Mesendoderm (in vitro differentiated cells): Measurements from ENCODE around the gene ECPAS. TPM values are rescaled to one million over a fixed set of nuclear protein-coding genes. Genes with fewer than 3 reads are reported as not detected.

Experiments
- DNase-seq: peaks from one replicate; pipeline ENCODE4 v3.0.0; 2013
- H2AK5ac ChIP-seq: 2 replicates; pipeline ENCODE4 v1.6.1; 2013; ENCODE audit warnings: low read length, inconsistent platforms
- H2BK120ac ChIP-seq: 2 replicates; pipeline ENCODE4 v1.6.1; 2013; ENCODE audit warnings: low read depth, mild to moderate bottlenecking, low read length, moderate library complexity, mixed read lengths
- H2BK15ac ChIP-seq: replicated peaks from 2 replicates; pipeline ENCODE4 v1.6.1; 2013; ENCODE audit warnings: low read depth, mild to moderate bottlenecking, moderate library complexity
- H2BK5ac ChIP-seq: 2 replicates; pipeline ENCODE4 v1.6.1; 2013; ENCODE audit warnings: low read length, inconsistent platforms
- H3K18ac ChIP-seq: 2 replicates; pipeline ENCODE4 v1.6.1; 2013; ENCODE audit warnings: mild to moderate bottlenecking, low read length, mixed read lengths
- H3K23ac ChIP-seq: one replicate; pipeline ENCODE4 v1.6.1; 2013; ENCODE audit warnings: low read length
- H3K27ac ChIP-seq: 2 replicates; pipeline ENCODE4 v1.5.1; 2013; ENCODE audit warnings: low read depth, mild to moderate bottlenecking, inconsistent platforms, low read length, moderate library complexity
- H3K27me3 ChIP-seq: 2 replicates; pipeline ENCODE4 v1.6.1; 2013; ENCODE audit warnings: low read length, control low read depth, mild to moderate bottlenecking, inconsistent platforms; ENCODE audit not compliant: insufficient read depth, poor library complexity
- H3K36me3 ChIP-seq: 2 replicates; pipeline ENCODE4 v1.6.1; 2013; ENCODE audit warnings: low read length, inconsistent platforms; ENCODE audit not compliant: control insufficient read depth, insufficient read depth
- H3K4ac ChIP-seq: one replicate; pipeline ENCODE4 v1.6.1; 2013; ENCODE audit warnings: low read depth, mild to moderate bottlenecking, low read length, moderate library complexity
- H3K4me1 ChIP-seq: 2 replicates; pipeline ENCODE4 v1.6.1; 2013; ENCODE audit warnings: low read depth, low read length, inconsistent platforms; ENCODE audit not compliant: control insufficient read depth
- H3K4me2 ChIP-seq: 2 replicates; pipeline ENCODE4 v1.6.1; 2013; ENCODE audit warnings: low read length
- H3K4me3 ChIP-seq: 2 replicates; pipeline ENCODE4 v1.5.1; 2013; ENCODE audit warnings: mild to moderate bottlenecking, low read length
- H3K56ac ChIP-seq: one replicate; pipeline ENCODE4 v1.6.1; 2013; ENCODE audit warnings: low read length
- H3K79me1 ChIP-seq: 2 replicates; pipeline ENCODE4 v1.6.1; 2013; ENCODE audit warnings: low read length, inconsistent platforms
- H3K79me2 ChIP-seq: 2 replicates; pipeline ENCODE4 v1.6.1; 2013; ENCODE audit warnings: mild to moderate bottlenecking, low read length; ENCODE audit not compliant: control insufficient read depth, insufficient read depth
- H3K9ac ChIP-seq: 2 replicates; pipeline ENCODE4 v1.6.1; 2013; ENCODE audit warnings: low read length, inconsistent platforms
- H4K5ac ChIP-seq: one replicate; pipeline ENCODE4 v1.6.1; 2013; ENCODE audit warnings: low read length
- H4K8ac ChIP-seq: one replicate; pipeline ENCODE4 v1.6.1; 2013; ENCODE audit warnings: low read depth, mild to moderate bottlenecking, control low read depth, low read length, moderate library complexity
- WGBS: extraction: QIAGEN DNeasy Blood & Tissue Kit; methylation state at CpG from one replicate; pipeline ENCODE4 v1.1.7; 2013; ENCODE audit warnings: low lambda C conversion rate, missing lambda C conversion rate; ENCODE audit not compliant: insufficient coverage; ENCODE audit errors: extremely low coverage; 5-methylcytosine and 5-hydroxymethylcytosine counted together
- polyA plus RNA-seq, 2 experiments: library from polyadenylated mRNA; stranded (reverse); fragments of 200-250 nt; gene quantifications; one replicate each; pipeline ENCODE4 v1.2.3, GENCODE V29; 2013

ECPAS gene
- 73.1 TPM for polyA plus RNA-seq (2013, experiment 1 of 2)
- polyA plus RNA-seq (2013, experiment 2 of 2) = 72.9 TPM

GRCh38 chr9:111483858-111484571 lies at the start of gene ECPAS:
ECPAS (minus strand) TSS chr9:111484383; CDS start chr9:111472918, 11,465 bp downstream.
- Histone ChIP-seq H2BK15ac (no peak within 1 kb of the TSS), H3K4me3 (peak within 1 kb of the TSS; percentile 73), H3K27me3 (no peaks in the 10 kb centered on the region), H3K4me2 (peak within 1 kb of the TSS; percentile 10), H3K36me3 (no peaks in the 10 kb centered on the region), H4K5ac (no peak within 1 kb of the TSS), H3K56ac (peak within 1 kb of the TSS; percentile 92), H2AK5ac (no peak within 1 kb of the TSS), H2BK120ac (peak within 1 kb of the TSS; percentile 97), H3K4ac (peak within 1 kb of the TSS; percentile 99), H4K8ac (peak within 1 kb of the TSS; percentile 100), H3K9ac (peak within 1 kb of the TSS; percentile 85), H3K79me1 (no peaks in the 10 kb centered on the region), H3K4me1 (peaks cover 2% of the 10 kb centered on the region), H3K18ac (peak within 1 kb of the TSS; percentile 100), H3K27ac (peak within 1 kb of the TSS; percentile 99), H2BK5ac (no peak within 1 kb of the TSS), H3K23ac (no peak within 1 kb of the TSS), H3K79me2 (peaks cover 31% of the 10 kb centered on the region)
- peak; percentile 87 for DNase-seq
- WGBS = no CpG with 5 or more reads among the region's 101 CpGs

- Histone ChIP-seq H3K4me1 (no peaks in the 10 kb centered on the region), H3K36me3 (no peaks in the 10 kb centered on the region), H3K4me2 (no peak overlapping the region), H3K79me2 (no peaks in the 10 kb centered on the region), H2BK120ac (no peak overlapping the region), H4K5ac (no peak overlapping the region), H3K27ac (no peak overlapping the region), H3K23ac (no peak overlapping the region), H2BK5ac (no peak overlapping the region), H2BK15ac (no peak overlapping the region), H3K18ac (no peak overlapping the region), H3K79me1 (no peaks in the 10 kb centered on the region), H3K27me3 (no peaks in the 10 kb centered on the region), H2AK5ac (no peak overlapping the region), H3K4me3 (no peak overlapping the region), H3K4ac (no peak overlapping the region), H4K8ac (no peak overlapping the region), H3K56ac (no peak overlapping the region), H3K9ac (no peak overlapping the region)
- DNase-seq = no peak
- WGBS = no CpG with 5 or more reads among the region's 5 CpGs
Measured at GRCh38 chr9:111533099-111533790, 49.1 kb upstream of the ECPAS start.

- H3K18ac ChIP-seq = no peak overlapping the region
- no peak overlapping the region for H3K4me2 ChIP-seq
- no peak overlapping the region for H3K56ac ChIP-seq
- no peaks in the 10 kb centered on the region for H3K36me3 ChIP-seq
- H4K8ac ChIP-seq = no peak overlapping the region
- no CpG with 5 or more reads among the region's 4 CpGs for WGBS
- no peak overlapping the region for H2BK5ac ChIP-seq
- H3K23ac ChIP-seq = no peak overlapping the region
- no peak overlapping the region for H2BK120ac ChIP-seq
- H3K27me3 ChIP-seq = no peaks in the 10 kb centered on the region
- H2BK15ac ChIP-seq = no peak overlapping the region
- no peak overlapping the region for H2AK5ac ChIP-seq
- no peak overlapping the region for H3K4ac ChIP-seq
- DNase-seq = no peak
- no peaks in the 10 kb centered on the region for H3K4me1 ChIP-seq
- no peak overlapping the region for H4K5ac ChIP-seq
- H3K4me3 ChIP-seq = no peak overlapping the region
- no peak overlapping the region for H3K27ac ChIP-seq
- H3K79me1 ChIP-seq = no peaks in the 10 kb centered on the region
- no peak overlapping the region for H3K9ac ChIP-seq
- no peaks in the 10 kb centered on the region for H3K79me2 ChIP-seq
Measured at GRCh38 chr9:111531716-111532115, 47.5 kb upstream of the ECPAS start.

GRCh38 chr9:111529787-111530186 lies 45.6 kb upstream of the ECPAS start:
- no peaks in the 10 kb centered on the region for H3K79me2 ChIP-seq
- H4K5ac ChIP-seq = no peak overlapping the region
- no peaks in the 10 kb centered on the region for H3K27me3 ChIP-seq
- no peak overlapping the region for H3K23ac ChIP-seq
- no peak overlapping the region for H2BK5ac ChIP-seq
- no peak overlapping the region for H2BK15ac ChIP-seq
- no peak overlapping the region for H3K9ac ChIP-seq
- H3K4me1 ChIP-seq = peaks cover 3% of the 10 kb centered on the region
- H3K79me1 ChIP-seq = no peaks in the 10 kb centered on the region
- WGBS = no CpG with 5 or more reads among the region's 2 CpGs
- no peak overlapping the region for H3K4ac ChIP-seq
- no peak overlapping the region for H3K56ac ChIP-seq
- H3K27ac ChIP-seq = no peak overlapping the region
- no peak overlapping the region for H3K4me3 ChIP-seq
- no peak overlapping the region for H2AK5ac ChIP-seq
- DNase-seq = no peak
- no peak overlapping the region for H3K4me2 ChIP-seq
- no peak overlapping the region for H2BK120ac ChIP-seq
- no peak overlapping the region for H4K8ac ChIP-seq
- H3K36me3 ChIP-seq = no peaks in the 10 kb centered on the region
- no peak overlapping the region for H3K18ac ChIP-seq

- Histone ChIP-seq H2BK120ac (no peak overlapping the region), H3K27ac (no peak overlapping the region)
- no peak for DNase-seq
Measured at GRCh38 chr9:111527347-111527746, 43.2 kb upstream of the ECPAS start.

More at GRCh38 chr9:111527347-111527746, 43.2 kb upstream of the ECPAS start:
- H2BK15ac ChIP-seq = no peak overlapping the region
- no CpG with 5 or more reads among the region's 2 CpGs for WGBS
- no peak overlapping the region for H3K23ac ChIP-seq
- no peaks in the 10 kb centered on the region for H3K79me1 ChIP-seq
- no peak overlapping the region for H4K5ac ChIP-seq
- no peaks in the 10 kb centered on the region for H3K79me2 ChIP-seq
- no peaks in the 10 kb centered on the region for H3K27me3 ChIP-seq
- no peak overlapping the region for H3K4me2 ChIP-seq
- H3K4me1 ChIP-seq = peaks cover 3% of the 10 kb centered on the region
- H2BK5ac ChIP-seq = no peak overlapping the region
- no peak overlapping the region for H3K4me3 ChIP-seq
- H3K18ac ChIP-seq = no peak overlapping the region
- no peak overlapping the region for H3K9ac ChIP-seq
- no peaks in the 10 kb centered on the region for H3K36me3 ChIP-seq
- H4K8ac ChIP-seq = no peak overlapping the region
- no peak overlapping the region for H2AK5ac ChIP-seq
- H3K56ac ChIP-seq = no peak overlapping the region
- no peak overlapping the region for H3K4ac ChIP-seq
